BLaER1 treated with 17β-estradiol and CSF1 and Interleukin-3, amounts not matched to agents 10 nM and 100 nM (cell line): Measurements from ENCODE around the gene SLC22A6.
A peak's percentile ranks its signal among the peaks of the same experiment; 100 is the strongest.

ENCODE experiments used
- H3K27ac ChIP-seq, 11 experiments: shearing (Covaris generic); formaldehyde crosslinking; 2 replicates each; pipeline ENCODE4 v1.8.1; 2022
- H3K27me3 ChIP-seq, 11 experiments: shearing (Covaris generic); formaldehyde crosslinking; 2 replicates each; pipeline ENCODE4 v1.8.1; 2022
- H3K36me3 ChIP-seq, 11 experiments: shearing (Covaris generic); formaldehyde crosslinking; 2 replicates each; pipeline ENCODE4 v1.8.1; 2022
- H3K4me1 ChIP-seq, 10 experiments: shearing (Covaris generic); formaldehyde crosslinking; 2 replicates each; pipeline ENCODE4 v1.8.1; 2022
- H3K4me2 ChIP-seq, 11 experiments: shearing (Covaris generic); formaldehyde crosslinking; 2 replicates each; pipeline ENCODE4 v1.8.1; 2022
- H3K4me3 ChIP-seq, 10 experiments: shearing (Covaris generic); formaldehyde crosslinking; 2 replicates each; pipeline ENCODE4 v1.8.1; 2022
- H3K9ac ChIP-seq, 11 experiments: shearing (Covaris generic); formaldehyde crosslinking; 2 replicates each; pipeline ENCODE4 v1.8.1; 2022
- H3K9me3 ChIP-seq, 11 experiments: shearing (Covaris generic); formaldehyde crosslinking; replicated peaks in 1 of 11; 2 replicates each; pipeline ENCODE4 v1.8.1; 2022
- H4K20me1 ChIP-seq, 11 experiments: shearing (Covaris generic); formaldehyde crosslinking; 2 replicates each; pipeline ENCODE4 v1.8.1; 2022
- Cebpa-rat ChIP-seq, 11 experiments: shearing (Covaris generic); IDR thresholded peaks; 2 replicates each; pipeline ENCODE4 v1.8.1; 2022

SLC22A6 gene

DNA sequence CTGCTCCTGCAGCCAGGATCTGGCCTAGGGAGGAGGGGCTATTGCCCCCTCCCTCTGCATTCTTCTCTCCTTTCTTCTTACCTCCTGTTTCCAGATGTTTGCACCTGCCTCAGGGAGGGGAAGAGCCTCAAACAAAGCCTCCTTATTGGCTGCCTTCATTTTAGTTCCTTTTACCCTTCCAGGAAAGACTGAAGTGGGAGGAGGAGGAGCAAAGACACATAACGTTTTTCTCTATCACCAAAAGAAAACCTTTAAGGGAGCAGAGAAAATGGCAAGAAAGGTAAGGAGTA is 50.3 kb downstream of the SLC22A6 start:
- H3K27me3 ChIP-seq, result no peaks in the 10 kb centered on the region
- no peak overlapping the region for H3K4me2 ChIP-seq
- TF ChIP-seq Cebpa-rat (IDR thresholded peaks at IDR 0.05), result no peak
- no peaks in the 10 kb centered on the region for H3K36me3 ChIP-seq
- H4K20me1 ChIP-seq, result no peaks in the 10 kb centered on the region; a peak in 1 of 22 replicates
- peaks cover 7 to 16% (median 10%) of the 10 kb centered on the region in 11 experiments; a peak in 19 of 22 replicates for H3K9me3 ChIP-seq
- H3K9ac ChIP-seq, result no peak overlapping the region
- H3K27ac ChIP-seq, result no peak overlapping the region
- H3K4me3 ChIP-seq, result no peak overlapping the region
- peaks cover 0 to 24% (median 9%) of the 10 kb centered on the region in 10 experiments; a peak in 10 of 20 replicates for H3K4me1 ChIP-seq

GRCh38 chr11:62933750-62934495 is 50.8 kb downstream of the SLC22A6 start:
- Histone ChIP-seq H3K9ac (no peak overlapping the region), H3K27ac (no peak overlapping the region), H3K4me3 (no peak overlapping the region), H3K36me3 (no peaks in the 10 kb centered on the region), H3K4me1 (peaks cover 0 to 24% (median 9%) of the 10 kb centered on the region in 10 experiments; a peak in 10 of 20 replicates), H3K27me3 (peaks cover 0 to 4% (median 1%) of the 10 kb centered on the region in 11 experiments; a peak in 11 of 22 replicates), H4K20me1 (no peaks in the 10 kb centered on the region; a peak in 2 of 22 replicates), H3K4me2 (no peak overlapping the region), H3K9me3 (peaks cover 7 to 16% (median 10%) of the 10 kb centered on the region in 11 experiments; a peak in 19 of 22 replicates)
- TF ChIP-seq Cebpa-rat (IDR thresholded peaks at IDR 0.05), result no peak

GRCh38 chr11:62933285-62933684 is 51.5 kb downstream of the SLC22A6 start:
- no peak for TF ChIP-seq Cebpa-rat (IDR thresholded peaks at IDR 0.05)
- Histone ChIP-seq H3K27ac (no peak overlapping the region), H3K4me1 (peaks cover 0 to 27% (median 11%) of the 10 kb centered on the region in 10 experiments; a peak in 13 of 20 replicates), H3K36me3 (no peaks in the 10 kb centered on the region), H3K4me3 (no peak overlapping the region), H3K9me3 (peaks cover 7 to 16% (median 10%) of the 10 kb centered on the region in 11 experiments; a peak in 19 of 22 replicates), H3K27me3 (peaks cover 4 to 10% (median 8%) of the 10 kb centered on the region in 11 experiments), H4K20me1 (no peaks in the 10 kb centered on the region; a peak in 2 of 22 replicates), H3K9ac (no peak overlapping the region), H3K4me2 (no peak overlapping the region)

DNA sequence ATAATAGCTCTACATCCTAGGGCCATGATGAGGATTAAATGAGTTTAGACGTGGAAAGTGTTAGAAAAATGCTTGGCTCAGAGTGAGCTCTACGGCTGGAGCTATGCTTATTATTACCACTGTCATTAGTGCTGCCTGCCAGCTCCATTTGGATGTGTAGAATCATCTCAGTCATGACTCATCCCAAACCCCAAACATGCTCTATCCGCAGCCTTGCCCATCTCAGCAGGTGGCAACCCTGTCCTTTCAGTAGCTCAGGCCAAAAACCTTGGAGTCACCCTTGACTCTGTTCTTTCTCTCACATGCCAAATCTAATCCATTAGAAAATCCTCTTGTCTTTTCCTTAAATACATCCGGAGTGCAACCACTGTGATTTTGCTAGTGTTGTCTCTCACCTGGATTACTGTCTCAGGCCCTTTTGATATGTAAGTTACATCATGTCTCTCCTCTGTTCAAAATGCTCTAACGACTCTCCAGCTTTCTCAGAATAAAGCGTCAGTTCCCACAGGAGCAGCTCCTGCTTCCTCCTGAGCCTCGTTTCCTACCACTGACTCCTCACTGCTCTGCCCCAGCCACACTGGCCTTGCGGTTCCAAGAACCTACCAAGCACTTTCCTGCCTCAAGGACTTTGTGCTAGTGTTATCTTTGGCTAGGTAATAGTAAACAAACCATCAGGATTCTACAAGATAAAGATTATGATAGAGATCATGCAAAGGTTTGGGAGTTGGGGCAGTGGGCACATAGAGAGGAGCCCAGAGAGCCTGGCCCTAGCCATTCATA is 53.1 kb downstream of the SLC22A6 start:
- no peak overlapping the region for H3K4me3 ChIP-seq
- peaks cover 0 to 5% (median 0%) of the 10 kb centered on the region in 11 experiments; a peak in 3 of 22 replicates for H4K20me1 ChIP-seq
- no peaks in the 10 kb centered on the region for H3K36me3 ChIP-seq
- peaks cover 0 to 31% (median 16%) of the 10 kb centered on the region in 10 experiments; a peak in 13 of 20 replicates for H3K4me1 ChIP-seq
- H3K4me2 ChIP-seq, result peak overlapping the region in 2 of 11 experiments; percentile 2 to 26; a peak in 3 of 22 replicates
- peaks cover 0 to 2% (median 0%) of the 10 kb centered on the region in 11 experiments; a peak in 1 of 22 replicates for H3K9me3 ChIP-seq
- H3K27ac ChIP-seq, result no peak overlapping the region
- peaks cover 20 to 26% (median 24%) of the 10 kb centered on the region in 11 experiments for H3K27me3 ChIP-seq
- H3K9ac ChIP-seq, result no peak overlapping the region
- no peak for TF ChIP-seq Cebpa-rat (IDR thresholded peaks at IDR 0.05)

DNA sequence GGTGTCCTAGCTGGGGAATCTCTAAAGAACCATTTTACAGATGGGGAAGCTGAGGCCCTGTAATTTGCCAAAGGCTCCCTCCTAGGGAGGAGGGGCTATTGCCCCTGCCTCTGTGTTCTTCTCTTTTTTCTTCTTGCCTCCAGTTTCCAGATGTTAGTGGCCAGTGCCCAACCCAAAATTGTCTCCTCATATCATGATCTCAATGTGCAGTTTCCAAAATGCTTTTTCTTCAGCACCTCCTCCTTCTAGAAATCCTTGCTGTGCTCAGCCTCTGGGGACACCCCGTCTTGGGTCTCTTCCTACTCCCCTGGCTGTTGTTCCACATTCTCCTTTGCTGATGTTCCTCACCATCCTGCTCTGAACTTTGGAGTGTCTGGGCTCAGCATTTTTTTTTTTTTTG is 54.1 kb downstream of the SLC22A6 start:
- Histone ChIP-seq H4K20me1 (peaks cover 0 to 6% (median 0%) of the 10 kb centered on the region in 11 experiments; a peak in 5 of 22 replicates), H3K36me3 (no peaks in the 10 kb centered on the region), H3K4me1 (peaks cover 0 to 32% (median 18%) of the 10 kb centered on the region in 10 experiments; a peak in 14 of 20 replicates), H3K9ac (no peak overlapping the region), H3K27me3 (peaks cover 31 to 36% (median 34%) of the 10 kb centered on the region in 11 experiments), H3K9me3 (peaks cover 0 to 8% (median 0%) of the 10 kb centered on the region in 11 experiments; a peak in 3 of 22 replicates), H3K4me3 (no peak overlapping the region), H3K4me2 (peak overlapping the region in 6 of 11 experiments; percentile 14 to 52 (median 37); a peak in 7 of 22 replicates), H3K27ac (no peak overlapping the region)
- no peak for TF ChIP-seq Cebpa-rat (IDR thresholded peaks at IDR 0.05)

DNA sequence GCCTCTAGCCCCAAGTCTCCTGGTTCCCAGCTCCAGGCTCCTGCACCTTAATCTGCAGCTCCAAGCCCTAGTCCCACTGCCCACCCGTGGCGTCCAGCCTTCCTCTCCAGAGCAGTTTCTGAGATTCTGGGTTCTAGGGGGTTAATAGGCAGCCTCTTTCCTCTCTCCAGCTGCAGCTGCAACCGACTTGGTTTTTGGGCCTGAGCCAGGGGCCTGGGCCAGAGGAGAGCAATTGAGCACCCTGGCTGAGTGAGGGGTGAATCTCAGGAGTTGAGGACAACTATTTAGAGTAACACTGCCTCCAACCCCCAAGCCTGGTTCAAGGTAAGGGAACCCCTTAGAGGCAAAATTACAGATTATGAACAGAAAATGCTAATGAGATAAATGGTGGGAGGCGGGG is 54.6 kb downstream of the SLC22A6 start:
- Histone ChIP-seq H3K27me3 (peaks cover 36 to 41% (median 39%) of the 10 kb centered on the region in 11 experiments), H3K36me3 (no peaks in the 10 kb centered on the region), H3K9me3 (peaks cover 0 to 8% (median 0%) of the 10 kb centered on the region in 11 experiments; a peak in 3 of 22 replicates), H3K4me2 (peak overlapping the region in 7 of 11 experiments; percentile 9 to 52 (median 35); a peak in 10 of 22 replicates), H4K20me1 (peaks cover 0 to 11% (median 0%) of the 10 kb centered on the region in 11 experiments; a peak in 5 of 22 replicates), H3K27ac (no peak overlapping the region), H3K4me3 (no peak overlapping the region), H3K9ac (no peak overlapping the region), H3K4me1 (peaks cover 0 to 37% (median 19%) of the 10 kb centered on the region in 10 experiments; a peak in 14 of 20 replicates)
- no peak for TF ChIP-seq Cebpa-rat (IDR thresholded peaks at IDR 0.05)

GRCh38 chr11:62928011-62928410 is 56.8 kb downstream of the SLC22A6 start:
- Histone ChIP-seq H3K4me2 (peak overlapping the region in 8 of 11 experiments; percentile 18 to 57 (median 42); a peak in 12 of 22 replicates), H3K9me3 (peaks cover 0 to 8% (median 0%) of the 10 kb centered on the region in 11 experiments; a peak in 3 of 22 replicates)

DNA sequence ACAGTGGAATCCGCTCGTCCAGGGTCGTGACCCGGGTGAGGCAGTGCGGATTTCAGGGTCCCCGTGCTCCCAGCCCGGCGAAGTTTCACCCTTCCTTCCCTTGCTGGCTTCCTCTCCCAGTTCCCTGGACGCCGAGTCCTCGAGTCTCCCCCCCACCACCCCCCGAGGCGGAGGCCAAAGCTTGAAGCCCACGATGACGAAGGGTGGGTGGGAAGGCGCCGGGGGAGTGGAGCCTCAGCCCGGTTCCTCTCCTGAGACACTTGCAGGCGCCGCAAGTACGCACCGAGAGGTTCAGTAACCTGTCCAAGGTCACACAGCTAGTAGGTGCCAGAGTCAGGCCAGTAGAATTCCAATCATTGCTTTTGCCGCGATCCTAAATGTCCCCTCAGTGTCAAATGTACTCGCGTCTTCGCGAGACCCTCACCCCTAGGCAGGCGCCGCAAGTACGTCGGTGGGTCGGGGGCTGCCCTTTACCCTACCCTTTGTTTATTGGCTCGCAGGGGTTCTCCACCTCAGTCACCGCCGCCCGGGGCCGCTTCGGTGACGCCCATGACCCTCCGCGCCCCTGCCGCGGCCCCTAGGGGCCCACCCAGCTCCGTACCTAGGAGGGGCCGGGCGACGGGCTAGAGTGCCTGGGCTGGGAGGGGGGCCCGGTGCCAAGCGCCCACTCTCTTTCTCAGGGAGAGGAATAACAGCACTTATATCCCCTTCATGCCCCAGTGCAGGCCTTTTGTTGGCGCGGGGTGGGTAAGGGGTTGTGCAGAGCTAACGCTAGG is 57.9 kb downstream of the SLC22A6 start:
- no peak for TF ChIP-seq Cebpa-rat (IDR thresholded peaks at IDR 0.05)

More at GRCh38 chr11:62928011-62928410, 56.8 kb downstream of the SLC22A6 start:
- no peak overlapping the region for H3K4me3 ChIP-seq
- H3K4me1 ChIP-seq, result peaks cover 10 to 57% (median 32%) of the 10 kb centered on the region in 10 experiments; a peak in 18 of 20 replicates
- TF ChIP-seq Cebpa-rat (IDR thresholded peaks at IDR 0.05), result no peak
- no peaks in the 10 kb centered on the region for H3K36me3 ChIP-seq
- H3K9ac ChIP-seq, result no peak overlapping the region
- H3K27me3 ChIP-seq, result peaks cover 57 to 63% (median 60%) of the 10 kb centered on the region in 11 experiments
- H3K27ac ChIP-seq, result no peak overlapping the region
- H4K20me1 ChIP-seq, result peaks cover 0 to 12% (median 0%) of the 10 kb centered on the region in 11 experiments; a peak in 5 of 22 replicates

More for the DNA sequence above, 57.9 kb downstream of the SLC22A6 start:
- H3K27me3 ChIP-seq, result peaks cover 68 to 74% (median 72%) of the 10 kb centered on the region in 11 experiments
- peaks cover 10 to 67% (median 41%) of the 10 kb centered on the region in 10 experiments; a peak in 18 of 20 replicates for H3K4me1 ChIP-seq
- H3K9ac ChIP-seq, result no peak overlapping the region
- peaks cover 0 to 15% (median 0%) of the 10 kb centered on the region in 11 experiments; a peak in 5 of 22 replicates for H4K20me1 ChIP-seq
- H3K36me3 ChIP-seq, result no peaks in the 10 kb centered on the region
- H3K4me3 ChIP-seq, result no peak overlapping the region
- H3K9me3 ChIP-seq, result peaks cover 0 to 8% (median 0%) of the 10 kb centered on the region in 11 experiments; a peak in 3 of 22 replicates
- H3K4me2 ChIP-seq, result no peak overlapping the region
- H3K27ac ChIP-seq, result no peak overlapping the region
